Stimulated activated naive CD8-positive, alpha-beta T cell treated with anti-CD3 and anti-CD28 coated beads, Interleukin-15, Interleukin-2, amounts not matched to agents 100 U/mL and 50 U/mL, for 24 hours (primary cell): ENCODE data around the gene IARS1.

ENCODE experiments used
- ATAC-seq: fragments of 150-1000 bp; cut with Tn5 transposase; one replicate; pipeline ENCODE4 v1.10.0; 2021
- DNase-seq: peaks from one replicate; pipeline ENCODE4 v3.0.0; 2021

IARS1 gene

GRCh38 chr9:92295240-92295790, 1.8 kb upstream of the IARS1 start:
- no peak for ATAC-seq
- no peak for DNase-seq

GRCh38 chr9:92294297-92294676, 790 bp upstream of the IARS1 start:
- ATAC-seq (no peak), DNase-seq (peak; percentile 19)

DNA sequence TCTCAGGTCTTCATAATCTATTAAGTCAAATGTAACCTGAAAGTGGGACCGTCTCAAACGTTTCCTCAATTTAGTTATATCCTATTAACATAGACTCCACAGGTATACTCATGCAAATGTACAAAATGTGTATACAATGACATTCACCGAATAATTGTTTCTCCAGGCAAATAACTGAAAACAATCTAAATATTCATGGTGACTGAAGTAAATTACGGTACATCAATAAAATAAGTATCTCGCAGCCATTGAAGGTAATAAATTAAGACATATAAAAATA, 482 bp downstream of the IARS1 start:
- ATAC-seq = no peak

DNA sequence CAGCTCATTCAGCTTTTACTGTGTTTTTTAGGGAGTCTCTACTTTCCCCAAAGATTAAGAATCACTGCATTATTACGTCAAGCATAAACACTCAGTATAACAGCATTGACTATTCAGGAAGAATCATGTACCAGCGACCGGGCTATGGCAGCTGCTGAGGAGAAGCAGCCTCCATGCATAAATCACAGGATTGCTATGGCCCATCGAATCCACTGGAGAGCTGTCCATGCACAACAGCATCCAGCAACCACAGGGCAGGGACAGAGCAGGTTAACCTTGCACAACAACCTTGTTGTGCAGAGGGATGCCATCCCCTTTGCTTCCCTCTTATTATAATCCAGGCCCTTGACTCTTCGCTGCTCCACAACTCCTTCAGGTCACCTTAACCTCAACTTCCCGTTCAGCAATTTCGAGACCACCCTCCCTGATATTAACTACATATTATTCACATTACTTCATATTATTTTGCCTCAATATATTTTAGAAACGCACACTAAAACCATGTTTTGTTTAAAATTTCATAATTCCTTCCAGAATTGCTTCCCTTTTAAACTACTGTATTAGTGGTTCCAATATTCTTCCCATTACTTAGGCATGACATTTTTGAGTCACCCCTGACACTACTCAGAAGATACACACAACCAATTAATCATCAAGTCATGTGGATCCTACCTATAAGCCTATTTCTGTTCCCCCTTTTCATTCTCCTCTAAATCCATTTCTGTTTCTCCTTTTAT, 991 bp downstream of the IARS1 start:
- ATAC-seq (no peak), DNase-seq (no peak)

More for the DNA sequence above, 482 bp downstream of the IARS1 start:
- no peak for DNase-seq

GRCh38 chr9:92291577-92291976, 1.9 kb downstream of the IARS1 start:
- DNase-seq (no peak), ATAC-seq (no peak)

DNA sequence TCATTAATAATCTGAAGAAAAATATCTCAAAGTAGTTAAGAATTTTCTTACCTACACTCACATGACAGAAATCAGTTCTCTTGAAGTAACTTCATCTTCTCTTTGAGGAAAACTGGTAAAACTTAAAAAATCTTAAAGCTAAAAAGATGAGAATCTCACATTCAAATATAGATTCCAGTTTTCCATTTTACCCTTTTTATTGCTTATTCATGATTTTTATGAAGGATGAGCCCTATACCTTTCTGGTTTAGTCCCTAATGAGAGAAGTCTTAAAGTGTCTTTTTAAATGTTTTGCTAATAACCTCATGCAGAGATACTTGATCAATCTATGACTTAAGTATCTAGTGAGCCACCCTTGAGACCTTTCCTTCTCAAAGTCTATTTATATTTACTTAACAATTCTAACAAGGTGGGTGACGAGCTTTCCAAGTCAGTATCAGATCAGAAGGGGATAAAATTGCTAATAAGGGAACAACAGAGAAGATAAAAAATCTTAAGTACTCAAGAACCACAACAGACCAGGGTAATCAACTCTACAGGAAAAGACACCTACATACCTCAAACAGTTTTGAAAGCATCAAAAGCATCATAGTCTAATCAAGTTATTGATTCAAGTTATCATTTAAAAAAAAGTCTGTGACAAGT, 2.6 kb downstream of the IARS1 start:
- DNase-seq (no peak), ATAC-seq (no peak)

DNA sequence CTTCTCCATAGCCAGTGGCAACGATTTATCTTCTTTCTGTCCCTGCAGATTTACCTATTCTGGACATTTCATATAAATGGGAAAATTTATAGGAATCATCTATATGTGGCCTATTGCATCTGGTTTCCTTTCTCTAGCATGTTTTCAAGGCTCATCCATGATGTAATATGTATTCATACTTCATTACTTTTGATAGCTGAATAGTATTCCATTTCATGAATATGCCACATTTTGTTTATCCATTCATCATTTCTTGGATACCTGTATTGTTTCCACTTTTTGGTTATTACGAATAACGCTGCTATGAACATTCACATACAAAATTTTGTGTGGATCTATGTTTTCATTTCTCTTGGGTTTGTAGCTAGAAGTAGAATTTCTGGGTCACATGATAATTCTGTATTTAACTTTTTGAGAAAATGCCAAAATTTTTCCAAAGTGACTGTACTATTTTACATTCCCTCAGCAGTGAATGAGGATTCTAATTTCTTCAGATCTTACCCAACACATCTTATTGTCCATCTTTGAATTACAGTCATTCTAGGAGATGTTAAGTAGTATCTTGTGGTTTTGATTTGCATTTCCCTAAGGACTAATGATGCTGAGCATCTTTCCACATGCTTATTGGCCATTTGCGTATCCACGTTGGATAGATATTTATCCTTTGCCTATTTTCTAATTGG, 3.6 kb downstream of the IARS1 start:
- no peak for ATAC-seq
- no peak for DNase-seq

- no peak for DNase-seq
- no peak for ATAC-seq
These were observed 14.2 kb downstream of the IARS1 start for GRCh38 chr9:92279302-92279701.

DNA sequence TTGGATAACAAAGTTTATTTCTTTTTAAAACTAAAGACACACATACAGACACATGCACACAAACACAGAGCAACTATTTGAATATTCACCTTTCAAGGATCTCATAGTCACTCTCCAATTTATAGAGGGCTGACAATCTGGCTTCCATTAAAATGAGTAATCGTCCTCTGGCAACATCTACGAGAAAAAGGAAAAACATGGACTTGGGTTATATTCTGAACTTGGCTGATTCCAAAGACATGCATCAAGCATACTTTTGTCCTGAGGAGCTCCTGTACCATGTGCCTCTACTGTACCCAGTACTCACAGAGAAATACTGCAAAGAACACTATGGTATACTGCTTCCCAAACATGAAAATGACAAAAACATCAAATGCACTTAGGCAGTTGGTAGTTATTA, 15.4 kb downstream of the IARS1 start:
- DNase-seq (no peak), ATAC-seq (no peak)

GRCh38 chr9:92276331-92277032, 17.0 kb downstream of the IARS1 start:
- DNase-seq = no peak
- ATAC-seq = peak; percentile 72

- ATAC-seq (no peak), DNase-seq (no peak)
These were observed 18.0 kb downstream of the IARS1 start for GRCh38 chr9:92275541-92275940.

- DNase-seq (no peak), ATAC-seq (no peak)
These were observed 23.0 kb downstream of the IARS1 start for GRCh38 chr9:92270511-92270910.

GRCh38 chr9:92266486-92266885, 27.0 kb downstream of the IARS1 start:
- ATAC-seq (no peak), DNase-seq (no peak)

GRCh38 chr9:92265154-92265553, 28.3 kb downstream of the IARS1 start:
- no peak for DNase-seq
- ATAC-seq = no peak

- ATAC-seq = no peak
These were observed 30.4 kb downstream of the IARS1 start for GRCh38 chr9:92263131-92263530.

GRCh38 chr9:92257327-92257726, 36.2 kb downstream of the IARS1 start:
- DNase-seq = no peak

More at GRCh38 chr9:92263131-92263530, 30.4 kb downstream of the IARS1 start:
- DNase-seq = no peak

DNA sequence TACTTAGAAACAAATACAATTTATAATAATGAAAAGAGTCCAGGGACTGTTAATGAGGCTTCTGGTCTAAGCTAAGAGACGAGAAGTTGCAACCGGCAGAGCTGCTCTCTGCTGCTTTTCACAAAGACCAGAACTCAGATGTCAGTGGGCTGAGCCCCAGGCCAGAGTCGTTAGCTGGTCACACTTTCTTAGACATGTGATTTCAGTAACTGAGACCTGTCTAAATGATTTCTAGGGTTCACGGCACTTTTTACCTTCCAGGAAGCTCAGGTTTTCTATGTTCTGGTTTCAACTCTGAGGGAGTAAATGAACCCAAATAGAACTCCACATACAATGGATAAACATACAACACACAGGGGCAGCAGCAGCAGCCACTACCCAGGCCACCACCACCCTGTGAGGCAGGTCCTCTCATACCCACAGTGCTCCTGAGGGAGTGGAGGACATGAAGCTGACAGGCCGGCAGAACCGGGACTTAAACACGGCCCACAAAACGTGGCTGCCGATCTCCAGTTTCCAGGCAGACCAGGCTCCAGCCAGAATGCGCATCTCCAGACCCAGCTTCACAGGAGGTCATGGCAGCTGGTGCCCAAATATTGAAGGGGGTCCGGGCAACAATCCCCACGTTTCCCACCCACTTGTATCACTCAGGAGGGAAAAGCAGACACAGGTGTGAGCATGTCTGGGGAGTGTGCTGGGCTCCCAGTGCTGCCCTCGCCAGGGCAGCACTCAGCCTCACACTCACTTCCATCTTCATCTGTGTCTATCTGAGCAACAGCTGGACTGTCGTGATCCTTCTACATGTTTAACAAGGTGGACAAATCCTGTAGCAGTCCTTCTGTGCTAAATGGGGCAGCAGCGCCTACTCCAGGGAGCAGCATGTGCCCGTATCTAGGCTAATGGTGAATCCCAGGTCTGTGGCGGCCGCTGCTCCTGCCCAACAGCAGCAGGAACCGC, 38.8 kb downstream of the IARS1 start:
- ATAC-seq (peak; percentile 39), DNase-seq (no peak)

More at GRCh38 chr9:92257327-92257726, 36.2 kb downstream of the IARS1 start:
- no peak for ATAC-seq

DNA sequence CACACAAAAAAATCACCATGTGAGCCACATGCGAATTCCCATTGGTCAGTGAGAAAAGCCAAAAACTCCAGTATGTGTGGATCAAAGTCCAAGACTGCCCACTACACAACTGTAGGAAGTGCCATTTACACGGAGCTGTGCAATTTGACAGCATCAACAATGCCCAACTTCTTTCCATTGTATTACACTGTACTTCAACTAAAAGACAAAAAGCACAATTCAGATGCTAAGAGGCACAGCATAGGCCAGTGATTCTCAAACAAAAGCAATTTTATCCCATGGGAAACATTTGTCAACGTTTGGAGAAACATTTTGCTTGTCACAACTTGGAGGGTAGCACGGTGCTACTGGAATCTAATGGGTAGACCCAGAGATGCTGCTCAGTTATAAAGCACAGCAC, 39.8 kb downstream of the IARS1 start:
- no peak for ATAC-seq
- DNase-seq = no peak

DNA sequence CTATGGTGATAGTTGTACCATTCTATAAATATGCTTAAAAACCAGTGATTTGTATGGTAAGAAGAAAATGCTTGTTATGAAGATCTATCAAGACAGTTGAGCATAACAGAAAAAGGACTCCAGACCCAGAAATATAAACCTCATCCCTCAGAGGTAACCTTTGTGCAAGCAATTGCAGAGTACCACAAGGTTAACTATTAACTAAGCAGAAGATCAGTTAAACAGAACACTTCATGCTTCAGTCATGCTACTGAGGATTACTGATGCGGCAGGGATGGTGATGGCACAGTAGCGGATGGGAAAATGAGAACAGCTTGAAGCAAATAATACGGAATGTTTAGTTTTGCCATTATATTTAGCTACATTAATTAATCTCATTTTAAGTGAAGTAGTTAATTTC, 45.5 kb downstream of the IARS1 start:
- ATAC-seq (no peak), DNase-seq (no peak)

- no peak for DNase-seq
- no peak for ATAC-seq
These were observed 46.2 kb downstream of the IARS1 start for GRCh38 chr9:92247296-92247695.

GRCh38 chr9:92245005-92245797, 48.3 kb downstream of the IARS1 start:
- DNase-seq (no peak), ATAC-seq (peak; percentile 36)
